GM12865 (cell line): Measurements from ENCODE around the gene FCRL6.

Experiments used
- DNase-seq: peaks from one replicate; pipeline ENCODE4 v3.0.0; 2010; ENCODE audit warnings: low read depth
- H3K4me3 ChIP-seq: 2 replicates; pipeline ENCODE4 v1.5.1; 2011; ENCODE audit warnings: mild to moderate bottlenecking, low read depth, low read length, control low read depth
- TF ChIP-seq, protein P1 (sequence below): IDR thresholded peaks from 2 replicates; pipeline ENCODE4 v1.5.1; 2011; ENCODE audit warnings: low read length, control low read depth, low read depth, inconsistent platforms; ENCODE audit not compliant: insufficient read depth; ENCODE audit errors: missing control alignments

FCRL6 gene

DNA sequence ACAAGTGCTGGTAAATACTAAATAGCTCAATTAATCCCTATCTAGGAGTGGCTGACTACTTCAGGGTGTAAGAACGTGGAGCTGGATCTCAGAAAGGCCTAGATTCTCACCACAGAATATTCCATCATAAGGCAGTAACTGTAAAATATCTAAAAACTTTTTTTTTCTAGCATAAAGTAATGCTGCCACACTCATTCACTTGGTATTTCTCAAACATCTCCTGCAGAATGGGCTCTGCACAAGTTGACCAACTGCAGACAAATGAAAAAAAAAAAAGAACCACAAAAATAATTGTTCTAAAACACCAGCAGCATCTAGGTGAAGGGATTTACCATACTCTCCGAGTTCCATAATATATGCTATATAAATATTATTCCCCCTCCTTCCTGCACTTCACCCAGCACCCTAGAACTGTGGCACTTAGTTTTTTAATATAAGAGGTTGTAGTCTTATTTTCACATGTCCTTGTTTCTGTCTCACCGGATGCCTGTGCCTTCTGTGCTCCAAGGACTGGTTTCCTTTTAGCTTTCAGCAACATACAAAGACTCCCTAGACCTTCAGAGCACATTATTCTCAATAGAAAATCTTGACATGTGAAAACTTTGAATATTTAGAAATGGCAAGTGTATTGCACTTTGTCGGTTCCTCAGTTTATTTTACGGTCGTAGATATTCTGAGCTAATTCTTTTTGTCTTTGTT lies 51.4 kb downstream of the FCRL6 start:
- H3K4me3 ChIP-seq: no peak overlapping the region
- TF ChIP-seq, protein P1, sequence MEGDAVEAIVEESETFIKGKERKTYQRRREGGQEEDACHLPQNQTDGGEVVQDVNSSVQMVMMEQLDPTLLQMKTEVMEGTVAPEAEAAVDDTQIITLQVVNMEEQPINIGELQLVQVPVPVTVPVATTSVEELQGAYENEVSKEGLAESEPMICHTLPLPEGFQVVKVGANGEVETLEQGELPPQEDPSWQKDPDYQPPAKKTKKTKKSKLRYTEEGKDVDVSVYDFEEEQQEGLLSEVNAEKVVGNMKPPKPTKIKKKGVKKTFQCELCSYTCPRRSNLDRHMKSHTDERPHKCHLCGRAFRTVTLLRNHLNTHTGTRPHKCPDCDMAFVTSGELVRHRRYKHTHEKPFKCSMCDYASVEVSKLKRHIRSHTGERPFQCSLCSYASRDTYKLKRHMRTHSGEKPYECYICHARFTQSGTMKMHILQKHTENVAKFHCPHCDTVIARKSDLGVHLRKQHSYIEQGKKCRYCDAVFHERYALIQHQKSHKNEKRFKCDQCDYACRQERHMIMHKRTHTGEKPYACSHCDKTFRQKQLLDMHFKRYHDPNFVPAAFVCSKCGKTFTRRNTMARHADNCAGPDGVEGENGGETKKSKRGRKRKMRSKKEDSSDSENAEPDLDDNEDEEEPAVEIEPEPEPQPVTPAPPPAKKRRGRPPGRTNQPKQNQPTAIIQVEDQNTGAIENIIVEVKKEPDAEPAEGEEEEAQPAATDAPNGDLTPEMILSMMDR: no peak
- DNase-seq: no peak

- DNase-seq: no peak
- TF ChIP-seq, protein P1: no peak
- no peak overlapping the region; the same call in 1 of the 2 replicates for H3K4me3 ChIP-seq
Observed at GRCh38 chr1:159854116-159854692, 52.0 kb downstream of the FCRL6 start.

DNA sequence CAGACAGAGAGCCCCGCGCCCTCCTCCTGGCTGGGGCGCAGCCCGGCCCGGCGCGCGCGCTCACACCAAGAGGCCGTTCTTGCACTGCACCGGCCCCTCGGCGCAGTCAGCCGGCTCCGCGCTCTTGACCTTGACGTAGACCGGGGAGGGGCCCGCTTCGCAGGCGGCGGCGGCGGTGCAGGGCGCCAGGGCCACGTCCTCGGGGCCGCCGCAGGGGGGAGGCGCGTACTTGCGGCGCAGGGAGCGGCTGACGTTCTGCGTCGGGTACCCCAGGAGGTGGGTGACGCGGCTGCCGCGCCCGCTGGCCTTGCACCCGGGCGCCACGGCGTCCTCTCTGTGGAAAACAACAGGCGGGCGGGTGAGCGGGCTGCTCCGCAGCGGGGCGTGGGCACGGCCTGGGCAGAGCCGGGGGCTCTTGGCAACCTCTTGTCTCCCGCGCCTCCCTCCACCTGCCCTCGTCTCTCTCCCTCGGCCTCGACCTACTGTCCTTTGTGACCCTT lies 52.6 kb downstream of the FCRL6 start:
- peak; percentile 37 for DNase-seq
- TF ChIP-seq, protein P1: no peak
- no peak overlapping the region; the same call in 1 of the 2 replicates for H3K4me3 ChIP-seq

- TF ChIP-seq, protein P1: no peak
- H3K4me3 ChIP-seq: no peak overlapping the region
- no peak for DNase-seq
Observed at GRCh38 chr1:159855709-159856108, 53.5 kb downstream of the FCRL6 start.

DNA sequence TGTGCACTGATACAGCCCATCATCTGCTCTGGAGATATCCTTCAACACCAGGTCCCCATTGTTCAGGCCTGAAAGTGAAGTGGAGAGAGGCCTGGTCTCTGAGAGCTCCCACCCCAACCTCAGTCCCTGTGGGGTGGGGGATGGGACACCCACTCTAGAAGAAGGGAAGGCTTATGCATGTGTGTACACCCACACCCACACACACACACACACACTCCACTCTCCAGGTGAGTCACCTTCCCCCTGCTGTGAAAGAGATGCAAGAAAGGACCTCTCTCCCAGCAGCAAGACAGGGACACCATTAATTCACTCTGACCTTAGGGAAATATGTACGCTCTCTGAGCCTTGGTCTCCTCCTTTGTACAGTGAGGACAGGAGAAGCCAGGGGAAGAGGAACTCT lies 54.4 kb downstream of the FCRL6 start:
- H3K4me3 ChIP-seq: no peak overlapping the region
- DNase-seq: no peak
- TF ChIP-seq, protein P1: no peak

GRCh38 chr1:159857889-159858288 lies 55.7 kb downstream of the FCRL6 start:
- TF ChIP-seq, protein P1: no peak
- H3K4me3 ChIP-seq: no peak overlapping the region
- no peak for DNase-seq

DNA sequence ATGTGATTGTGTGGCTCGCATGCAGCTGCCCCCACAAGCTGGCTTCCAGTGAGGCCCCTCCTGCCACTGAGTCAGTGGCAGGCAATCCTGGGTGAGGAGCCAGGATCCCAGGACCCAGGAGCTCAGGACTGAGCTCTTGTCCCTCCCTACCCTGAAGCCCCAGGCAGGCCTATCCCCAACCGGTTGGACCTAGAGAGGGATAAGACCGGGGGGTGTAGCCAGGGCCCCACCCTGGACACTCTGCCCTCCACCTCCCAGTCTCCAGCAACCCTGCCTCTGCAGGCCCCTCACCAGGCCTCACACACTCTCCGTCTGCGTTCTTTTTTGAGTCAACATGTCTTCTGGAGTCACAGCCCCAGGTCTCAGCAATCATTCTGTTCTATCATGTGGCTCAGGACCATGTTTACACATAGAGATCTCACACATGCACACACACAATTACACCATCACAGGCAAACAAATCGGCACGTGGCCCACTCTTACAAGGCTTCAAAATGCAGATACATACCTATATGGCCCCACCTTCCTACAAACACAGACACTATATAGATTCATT lies 57.7 kb downstream of the FCRL6 start:
- no peak for DNase-seq
- TF ChIP-seq, protein P1: no peak
- no peak overlapping the region for H3K4me3 ChIP-seq
